GM21717 (cell line): ENCODE data around the gene A2M.

Experiments
- ATAC-seq: cut with Tn5 transposase; IDR thresholded peaks from one replicate; pipeline ENCODE4 v1.9.1; 2021; ENCODE audit warnings: mild to moderate bottlenecking, moderate library complexity; ENCODE audit not compliant: unreplicated experiment

A2M gene

DNA sequence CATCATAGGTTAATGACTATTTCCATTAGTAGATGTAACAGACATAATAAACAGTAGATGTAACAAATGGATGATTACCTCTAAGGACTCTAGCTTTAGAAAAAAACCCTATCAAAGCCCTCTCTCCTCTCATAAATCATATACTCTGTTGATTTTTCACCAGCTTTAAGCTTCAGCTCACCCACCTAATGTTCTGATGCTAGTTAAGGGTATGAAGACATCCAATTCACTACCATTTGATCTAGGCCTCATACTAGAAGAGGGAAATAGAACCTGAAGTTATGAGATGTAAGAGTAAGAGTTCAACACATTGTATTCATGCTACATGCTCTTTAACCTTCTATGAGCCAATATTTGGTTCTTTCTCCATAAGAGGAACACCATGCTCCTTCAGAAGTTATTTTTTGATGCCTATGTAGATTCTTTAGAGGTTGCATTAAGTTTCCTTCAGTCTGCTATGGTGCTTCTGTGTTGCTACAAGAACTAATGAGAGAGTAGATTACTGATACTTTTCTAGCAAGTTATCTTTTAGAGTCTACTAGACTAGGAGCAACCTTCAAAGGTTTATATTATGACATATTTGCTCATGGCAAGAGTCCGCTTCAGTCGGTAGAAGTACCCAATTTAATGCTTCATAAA, 16.0 kb downstream of the A2M start:
- ATAC-seq, result no peak

DNA sequence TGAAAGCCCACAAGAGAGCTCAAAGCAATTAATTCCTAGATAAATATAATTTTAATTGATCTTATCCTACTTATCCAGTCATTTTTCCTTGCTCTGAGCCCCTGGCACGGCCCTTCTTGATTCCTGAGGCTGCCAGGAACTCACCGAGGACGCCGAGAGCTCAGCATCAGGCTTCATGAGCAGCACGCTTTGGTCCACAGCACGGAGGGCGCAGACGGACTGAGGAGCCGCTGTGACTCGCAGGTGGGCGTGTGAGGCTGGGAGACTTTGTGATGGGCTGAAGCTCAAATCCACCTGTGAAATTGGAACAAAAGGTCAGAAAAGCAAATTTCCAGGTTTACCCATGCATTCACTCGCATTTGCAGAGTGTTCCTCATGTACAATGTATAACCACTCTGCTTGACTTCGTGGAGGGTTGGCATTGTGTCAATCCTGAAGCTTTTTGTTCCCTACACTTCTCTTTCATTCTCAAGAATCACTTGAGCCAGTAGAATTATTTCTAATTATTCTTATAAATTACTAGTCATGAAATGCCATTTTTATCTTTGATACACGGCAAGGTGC, 17.2 kb downstream of the A2M start:
- ATAC-seq, result no peak

DNA sequence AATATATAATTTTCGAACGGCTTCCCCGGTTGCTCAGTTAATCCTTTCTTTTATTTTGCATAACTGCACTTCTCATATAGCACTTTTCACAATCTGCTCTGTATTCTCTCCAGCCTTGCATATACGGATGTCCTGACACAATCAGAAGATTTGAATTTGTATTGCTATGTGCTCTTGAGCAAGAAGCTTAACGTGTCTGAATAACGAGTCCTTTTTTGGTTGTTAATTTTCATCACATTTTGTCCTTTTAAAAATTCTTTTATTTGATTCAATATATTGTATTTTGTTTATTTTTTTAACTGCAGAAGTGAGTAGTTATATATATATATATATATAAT, 17.6 kb downstream of the A2M start:
- ATAC-seq, result no peak

DNA sequence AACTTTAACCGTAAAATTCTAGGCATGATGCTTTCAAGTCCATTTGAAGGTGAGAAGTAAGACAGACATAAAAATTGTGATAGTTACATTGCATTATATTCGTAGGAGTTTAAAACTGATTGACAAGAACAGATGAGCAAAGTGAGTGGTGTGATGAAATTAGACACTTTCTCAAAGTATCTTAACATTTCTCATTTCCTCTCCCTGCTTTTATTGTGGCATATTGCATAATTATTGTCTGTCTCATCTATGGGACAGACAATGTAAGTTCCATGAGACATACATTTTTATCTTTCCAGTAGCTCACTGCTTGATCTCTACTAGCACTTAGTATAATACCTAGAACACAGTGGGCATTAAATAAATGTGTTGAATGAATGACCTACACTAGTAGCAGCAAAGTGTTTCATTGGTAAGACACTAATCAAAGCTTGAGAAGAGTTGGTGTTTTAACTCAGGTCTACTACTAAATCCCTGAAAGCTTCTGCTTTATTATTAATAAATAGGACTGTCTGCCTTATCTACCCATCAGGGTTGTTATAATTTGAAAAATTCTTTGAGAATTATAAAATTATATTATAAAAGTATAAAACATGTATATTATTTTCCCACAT, 19.0 kb downstream of the A2M start:
- ATAC-seq, result no peak

DNA sequence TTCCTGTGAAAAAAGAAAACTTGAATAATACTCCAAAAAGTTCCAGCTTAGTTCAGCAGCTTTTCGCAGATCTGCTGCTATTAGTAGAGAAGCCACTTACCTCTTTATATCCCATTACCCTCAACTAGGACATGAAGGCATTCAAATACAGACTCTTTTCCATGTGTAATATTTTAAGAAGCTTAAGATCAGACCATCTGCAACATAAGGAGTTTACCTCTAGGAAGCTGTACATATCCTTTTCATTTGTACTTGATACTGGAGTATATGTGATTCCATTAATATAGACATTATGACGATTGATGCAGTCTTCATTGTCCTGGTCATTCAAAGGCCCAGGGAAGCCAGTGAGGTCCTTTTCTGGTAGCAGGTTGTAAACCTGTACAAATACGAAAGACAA, 20.4 kb downstream of the A2M start:
- ATAC-seq, result no peak

DNA sequence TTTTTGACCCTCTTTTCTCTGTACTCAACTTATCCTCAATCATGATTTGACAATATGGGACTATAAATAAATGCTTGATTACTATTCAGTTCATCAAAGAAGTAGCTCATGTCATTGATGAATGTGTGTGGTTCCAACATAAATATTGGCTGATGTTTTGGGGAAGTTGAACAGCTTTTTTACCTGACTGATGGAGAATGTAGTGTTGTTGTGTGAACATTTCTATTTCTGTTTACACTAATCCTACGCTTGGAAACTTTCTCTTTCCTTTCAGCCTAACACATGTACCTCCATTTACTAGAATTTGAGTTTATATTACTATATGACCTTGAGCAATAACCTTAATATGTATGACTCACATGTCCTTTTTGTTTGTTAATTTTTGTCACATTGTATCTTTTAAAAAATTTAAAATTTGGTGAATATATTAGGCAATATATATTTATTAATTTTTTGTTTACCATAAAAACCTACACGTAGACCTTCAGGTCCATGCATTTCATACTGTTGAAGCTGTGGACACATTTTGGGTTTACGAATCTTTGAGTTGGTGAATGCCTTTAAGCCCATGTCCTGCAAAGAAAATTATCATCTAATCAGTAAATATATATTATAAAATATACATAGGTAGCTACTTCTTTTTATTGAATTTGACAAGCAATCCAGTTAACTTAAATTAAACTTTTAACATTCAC, 21.1 kb downstream of the A2M start:
- no peak for ATAC-seq

DNA sequence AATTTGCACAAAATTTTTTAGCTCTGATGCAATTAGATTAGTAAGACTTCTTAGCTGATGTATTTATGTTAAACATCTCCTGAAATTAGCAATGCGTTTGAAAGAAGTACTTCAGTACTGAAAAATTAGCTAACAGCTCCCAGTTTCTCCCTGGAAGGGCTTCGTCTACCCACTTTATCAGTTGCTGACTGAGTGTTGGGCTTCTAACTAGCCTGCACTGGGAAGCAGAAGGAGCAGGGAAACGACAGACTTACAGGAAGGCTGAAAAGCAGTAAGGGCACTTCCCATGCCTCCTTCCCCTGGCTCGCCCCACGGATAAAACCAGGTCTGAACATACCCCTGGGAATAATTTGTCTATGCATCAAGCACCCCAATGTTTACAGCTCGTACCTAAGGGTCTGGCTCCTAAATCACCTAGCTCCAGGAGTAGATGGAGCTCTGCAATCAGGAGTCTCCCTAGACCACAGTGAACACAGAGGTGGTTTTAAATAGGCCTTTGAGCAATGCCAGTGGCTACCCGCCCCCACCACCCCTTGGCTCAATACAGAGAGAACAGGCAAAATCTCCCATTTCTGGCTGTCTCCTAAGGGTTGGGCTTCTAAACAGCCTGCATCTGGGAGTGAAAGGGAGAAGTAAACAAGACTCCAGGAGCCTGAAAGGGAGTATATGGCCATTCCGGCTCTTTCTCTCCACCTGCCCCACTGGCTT, 23.7 kb downstream of the A2M start:
- no peak for ATAC-seq

DNA sequence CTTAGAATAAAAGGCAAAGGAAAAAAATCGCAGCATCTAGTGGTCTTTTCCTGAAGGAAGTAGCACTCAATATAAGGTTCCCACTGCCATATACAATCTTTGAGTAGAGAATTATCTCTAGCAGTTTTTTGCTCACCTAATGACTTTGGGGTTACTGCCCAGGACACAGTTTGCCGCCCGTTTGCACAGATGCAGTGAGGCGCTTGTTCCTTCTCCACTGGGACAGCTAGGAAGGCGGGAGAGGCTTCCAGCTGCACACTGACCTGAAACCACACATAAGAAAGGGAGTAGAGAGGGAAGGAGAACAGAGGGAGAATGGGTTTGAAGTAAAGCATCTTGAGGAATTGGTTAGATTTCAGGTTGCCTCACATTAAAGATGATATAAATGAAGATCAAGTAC, 25.5 kb downstream of the A2M start:
- no peak for ATAC-seq

DNA sequence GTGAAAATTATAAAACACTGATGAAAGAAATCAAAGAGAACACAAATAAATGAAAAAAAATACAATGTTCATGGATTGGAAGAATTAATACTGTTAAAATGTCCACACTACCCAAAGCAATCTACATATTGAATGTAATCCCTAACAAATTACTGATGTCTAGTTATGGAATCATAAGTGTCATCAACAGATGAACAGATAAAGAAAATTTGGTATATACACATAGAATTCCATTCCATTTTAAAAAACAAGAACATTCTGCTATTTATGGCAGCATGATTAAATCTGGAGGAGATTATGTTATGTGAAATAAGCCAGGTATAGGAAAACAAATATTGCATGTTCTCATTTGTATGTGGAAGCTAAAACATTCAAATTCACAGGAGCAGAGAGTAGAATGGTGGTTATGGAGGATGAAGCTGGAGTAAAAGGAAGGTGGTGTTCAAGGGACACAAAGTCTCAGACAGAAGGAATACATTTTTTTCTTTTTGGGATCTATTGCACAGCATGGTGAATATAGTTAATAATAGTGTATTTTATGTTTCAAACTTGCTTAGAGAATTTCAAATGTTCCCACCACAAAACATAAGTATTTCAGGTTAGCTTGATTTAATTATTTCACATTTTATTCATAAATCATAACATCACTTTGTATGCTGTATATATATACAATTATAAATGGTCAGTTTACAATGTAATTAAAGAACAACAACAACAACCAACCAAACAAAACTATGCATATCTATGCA, 28.5 kb downstream of the A2M start:
- ATAC-seq, result no peak

DNA sequence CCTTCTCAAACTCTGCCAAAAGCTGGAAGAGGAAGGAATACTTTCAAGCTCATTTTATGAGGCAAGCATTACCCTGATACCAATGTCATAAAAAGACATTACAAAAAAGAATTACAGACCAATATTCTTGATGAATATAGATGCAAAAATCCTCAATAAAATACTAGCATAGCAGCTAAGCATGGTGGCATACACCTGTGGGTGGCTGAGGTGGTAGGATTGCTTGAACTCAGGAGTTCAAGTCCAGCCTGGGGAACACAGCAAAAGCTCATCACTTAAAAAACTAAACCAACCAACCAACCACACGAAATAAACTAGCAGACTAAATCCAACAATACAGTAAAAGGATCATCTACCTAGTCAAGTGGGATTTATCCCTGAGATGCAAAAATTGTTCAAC, 29.6 kb downstream of the A2M start:
- ATAC-seq, result no peak

DNA sequence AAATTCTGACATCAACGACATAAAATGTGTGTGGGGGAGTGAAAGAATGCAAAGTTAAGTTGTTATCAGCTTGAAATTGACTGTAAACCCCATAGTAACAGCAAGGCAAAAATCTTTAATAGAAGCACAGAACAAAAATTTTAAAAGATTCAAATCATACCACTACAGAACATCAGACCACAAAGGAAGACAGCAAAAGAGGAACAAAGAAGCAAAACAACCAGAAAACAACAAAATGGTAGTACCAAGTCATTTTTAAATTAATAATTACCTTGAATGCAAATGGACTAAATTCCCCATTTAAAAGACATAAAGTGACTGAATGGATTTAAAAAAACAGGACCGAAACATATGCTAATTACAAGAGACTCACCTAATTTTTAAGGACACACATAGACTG, 31.3 kb downstream of the A2M start:
- no peak for ATAC-seq

DNA sequence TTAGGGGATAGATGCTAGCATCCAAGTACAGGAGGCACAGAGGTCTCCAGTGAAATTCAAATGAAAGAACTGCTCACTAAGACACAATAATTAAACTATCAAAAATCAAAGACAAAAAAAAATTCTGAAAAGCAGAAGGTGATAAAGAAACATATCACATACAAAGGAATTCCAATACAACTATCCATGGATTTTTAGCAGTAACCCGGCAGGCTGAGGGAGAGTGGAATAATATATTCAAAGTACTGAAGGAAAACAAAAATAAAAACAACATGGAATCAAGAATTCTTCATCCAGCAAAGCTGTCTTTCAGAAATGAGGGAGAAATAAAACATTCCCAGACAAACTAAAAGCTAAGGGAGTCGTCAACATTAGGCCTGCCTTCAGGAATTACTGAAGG, 31.9 kb downstream of the A2M start:
- ATAC-seq, result no peak

DNA sequence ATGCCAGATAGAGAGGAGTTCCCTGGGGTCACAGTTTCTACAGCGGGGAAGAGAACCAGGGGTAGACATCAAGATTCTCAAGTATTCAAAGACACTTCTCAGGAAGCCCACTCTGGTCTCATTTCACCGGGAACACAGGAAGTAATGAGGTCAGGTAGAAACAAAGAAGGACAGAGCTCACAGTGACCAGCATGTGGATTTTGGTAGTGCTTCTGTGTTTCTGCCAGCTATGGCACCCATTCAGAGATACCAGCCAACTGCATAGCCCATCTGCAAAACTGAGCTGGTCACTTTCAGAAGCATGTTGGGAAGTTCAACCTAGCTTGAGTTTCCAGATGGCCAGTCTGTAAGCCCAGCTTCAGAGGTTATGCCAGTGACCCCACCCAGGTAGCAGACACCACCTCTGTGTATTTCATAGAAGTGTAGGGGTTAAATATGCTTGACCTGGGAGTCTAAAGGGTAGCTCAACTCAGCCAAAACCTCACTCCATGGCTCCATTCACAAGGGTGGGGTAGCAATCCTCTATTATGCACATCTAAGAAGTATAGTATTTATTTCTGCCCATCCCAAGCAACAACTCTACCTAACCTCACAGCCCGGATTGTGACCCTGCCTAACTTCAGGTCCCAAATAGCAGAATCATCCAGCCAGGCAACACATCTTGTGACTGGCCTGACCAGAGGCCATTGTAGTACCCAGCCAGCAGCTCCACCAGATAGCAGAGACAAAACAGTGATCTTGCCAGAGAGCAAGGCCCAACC, 33.9 kb downstream of the A2M start:
- ATAC-seq, result no peak

DNA sequence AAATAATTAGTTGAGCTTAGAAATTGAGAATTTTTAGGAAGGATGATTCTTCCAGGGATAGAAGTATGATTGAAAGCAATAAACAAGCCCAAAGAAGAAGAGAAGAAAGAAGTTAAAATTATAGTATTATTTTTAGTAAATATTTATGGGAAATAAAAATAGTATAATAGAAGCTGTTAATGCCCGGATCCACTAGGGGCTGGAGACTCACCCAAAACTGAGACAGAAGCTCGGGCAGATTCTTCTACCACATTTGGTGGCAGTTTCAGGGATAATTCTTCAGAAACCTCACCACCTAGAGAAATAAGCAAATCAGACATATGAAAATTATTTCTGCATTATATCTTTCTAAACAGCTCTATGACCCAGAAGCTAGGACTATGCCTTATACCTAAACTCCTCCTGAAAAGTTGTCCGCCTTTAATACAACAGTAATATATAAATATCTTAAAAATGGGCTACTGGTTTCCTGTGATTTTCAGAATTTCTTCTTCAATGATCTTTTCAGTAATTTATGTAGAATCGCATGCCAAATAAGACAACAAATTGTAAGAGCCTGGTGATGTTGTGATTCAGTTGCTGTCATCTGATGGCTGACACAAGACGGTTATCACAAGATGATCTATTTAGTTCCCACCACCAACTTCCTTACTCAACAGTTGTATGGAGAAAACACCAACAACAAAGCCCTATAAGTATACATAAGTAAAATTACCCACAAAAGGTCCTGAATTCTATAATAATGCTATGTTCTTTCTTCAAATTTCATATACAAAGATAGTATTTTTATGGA, 35.6 kb downstream of the A2M start:
- ATAC-seq, result no peak

DNA sequence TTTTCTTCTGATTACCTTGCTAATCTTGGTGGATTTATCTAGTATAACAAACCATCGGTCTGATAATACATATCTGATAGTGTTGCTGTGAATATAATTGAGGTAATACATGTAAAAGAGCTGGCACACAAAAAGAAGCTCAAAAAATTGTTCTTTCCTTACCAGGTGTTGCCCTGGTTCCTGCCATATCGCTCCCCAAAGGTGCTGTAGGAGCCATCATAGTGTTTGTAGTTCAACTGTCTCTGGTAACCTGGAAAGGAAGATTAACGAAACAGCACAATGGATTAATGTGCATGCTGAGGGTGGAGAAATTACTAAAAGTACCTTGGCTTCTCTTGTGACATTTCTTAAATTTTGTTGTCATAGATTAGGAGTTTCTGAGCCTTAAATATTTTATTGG, 36.6 kb downstream of the A2M start:
- ATAC-seq, result no peak

DNA sequence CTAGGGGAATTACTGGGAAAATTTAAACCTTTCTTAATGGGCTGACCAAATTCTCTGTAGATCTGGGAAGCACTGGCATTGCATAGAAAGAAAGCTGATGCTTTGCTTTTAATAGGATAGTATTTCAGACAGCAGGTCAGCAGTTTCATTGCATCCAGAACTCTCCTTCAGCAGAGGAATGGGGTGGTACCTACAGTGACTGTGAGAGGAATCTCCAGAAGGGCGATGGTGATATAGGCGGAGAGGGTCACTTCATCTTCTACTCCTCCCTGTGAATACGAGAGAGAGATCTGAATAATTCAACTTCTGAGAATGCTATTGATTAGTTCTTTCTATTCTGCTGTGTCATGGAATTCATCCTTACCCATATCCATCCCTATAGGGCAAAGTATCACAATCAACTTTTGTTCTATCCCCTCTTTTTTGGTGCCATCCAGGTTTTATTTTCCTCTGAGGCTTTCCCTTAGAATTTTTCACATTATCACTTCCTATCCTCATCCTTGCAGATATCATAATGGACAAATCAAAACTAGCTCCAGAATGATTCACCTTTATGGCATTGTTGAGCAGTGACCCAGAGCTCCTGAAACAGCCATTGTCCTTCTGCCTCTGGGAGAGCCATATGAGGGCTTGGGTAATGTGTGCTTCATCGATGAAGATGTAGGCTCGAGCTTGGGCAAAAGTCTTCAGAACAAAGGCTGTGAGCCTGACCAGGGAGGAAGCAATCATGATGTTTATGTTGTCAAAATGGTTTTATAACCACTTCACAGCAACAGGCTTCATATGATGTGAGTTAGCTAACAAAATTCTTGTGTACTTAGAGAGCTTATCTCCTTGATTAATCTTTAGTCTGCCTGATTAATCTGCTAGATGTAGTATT, 38.3 kb downstream of the A2M start:
- ATAC-seq, result no peak

DNA sequence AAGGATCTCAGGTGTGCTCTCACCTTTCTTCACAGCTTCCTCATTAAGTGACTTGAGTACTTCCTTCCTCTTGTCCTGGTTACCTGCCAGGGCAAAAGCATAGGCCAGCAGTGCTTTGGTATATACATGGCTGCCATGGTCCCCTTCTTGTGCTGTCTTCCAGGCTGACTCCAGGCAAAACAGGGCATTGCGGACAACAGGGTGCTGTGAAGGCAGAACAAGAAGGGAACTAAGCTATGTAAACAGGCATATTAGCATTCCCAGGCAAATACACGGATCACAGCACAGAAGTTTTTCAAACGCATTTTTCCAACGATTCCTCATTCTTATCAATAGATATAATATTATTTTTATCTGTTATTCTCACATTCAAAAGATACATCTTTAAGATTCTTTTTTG, 39.0 kb downstream of the A2M start:
- ATAC-seq, result no peak

DNA sequence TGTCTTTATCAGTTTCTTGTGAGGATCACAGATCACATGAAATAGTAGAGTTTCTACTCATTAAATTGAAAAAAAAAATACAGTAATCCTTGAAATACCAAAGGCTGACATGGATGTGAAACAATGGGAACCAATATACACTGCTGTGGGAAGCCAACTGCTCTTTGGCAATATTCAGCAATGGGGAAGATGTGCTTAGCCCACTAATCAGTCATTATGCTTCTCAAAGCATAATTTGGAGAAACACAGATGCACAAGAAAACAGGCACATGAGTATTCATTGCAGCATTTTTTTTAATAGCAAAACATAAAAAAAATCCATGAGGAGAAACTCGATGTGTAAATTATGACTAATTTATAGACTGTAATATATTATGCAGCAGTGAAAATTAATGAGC, 40.6 kb downstream of the A2M start:
- ATAC-seq, result no peak
